Heart left ventricle (tissue), 16 donors: Measurements from ENCODE around the gene FAM219A. TPM values are rescaled to one million over a fixed set of nuclear protein-coding genes. Genes with fewer than 3 reads are reported as not detected.

Experiments
- ATAC-seq, 4 donors: fragments of 200-7000 bp; cut with Tn5 transposase; one replicate each; pipeline ENCODE4 v1.9.1; 2020 to 2022; ENCODE audit warnings: moderate library complexity in 4 of 4, mild to moderate bottlenecking in 3 of 4, moderate number of reproducible peaks in 1 of 4
- DNase-seq, 5 donors: peaks; one replicate each; pipeline ENCODE4 v3.0.0-alpha.2; 2020
- H3K27ac ChIP-seq, 12 donors: fragments of 200-600 bp; sonication (generic) in 4 of 12; one replicate each; pipeline versions ENCODE4 v1.5.0 to v1.8.0; 2016 to 2022; ENCODE audit warnings: mild to moderate bottlenecking in 2 of 12
- H3K27me3 ChIP-seq, 9 donors: fragments of 200-600 bp; sonication (generic) in 2 of 9; one replicate each; pipeline versions ENCODE4 v1.5.1 to v1.8.0; 2016 to 2022; ENCODE audit warnings: mild to moderate bottlenecking in 3 of 9
- H3K36me3 ChIP-seq, 9 donors: fragments of 200-600 bp; sonication (generic) in 2 of 9; one replicate each; pipeline versions ENCODE4 v1.5.0 to v1.8.0; 2018 to 2022; ENCODE audit warnings: mild to moderate bottlenecking in 2 of 9
- H3K4me1 ChIP-seq, 12 donors: fragments of 200-600 bp; sonication (generic) in 4 of 12; one replicate each; pipeline versions ENCODE4 v1.5.0 to v1.8.0; 2016 to 2022; ENCODE audit warnings: mild to moderate bottlenecking in 3 of 12
- H3K4me3 ChIP-seq, 12 donors: fragments of 200-600 bp; sonication (generic) in 4 of 12; one replicate each; pipeline versions ENCODE4 v1.5.0 to v1.8.0; 2017 to 2022; ENCODE audit warnings: mild to moderate bottlenecking in 9 of 12, moderate library complexity in 4 of 12
- H3K9me3 ChIP-seq, 12 donors: fragments of 200-600 bp; sonication (generic) in 4 of 12; one replicate each; pipeline versions ENCODE4 v1.5.0 to v1.8.0; 2016 to 2022; ENCODE audit warnings: mild to moderate bottlenecking in 1 of 12
- POLR2A ChIP-seq, 2 donors: fragments of 450-650 bp; IDR thresholded peaks; one replicate each; pipeline ENCODE4 v1.6.1; 2017; ENCODE audit warnings: antibody characterized with exemption in 2 of 2, mild to moderate bottlenecking in 2 of 2, moderate library complexity in 2 of 2
- WGBS, 4 donors: extraction: QIAGEN DNeasy Blood & Tissue Kit in 2 of 4; methylation state at CpG; one replicate each; pipeline versions ENCODE4 v1.1.5 to v1.1.7; 2013 to 2018; 5-methylcytosine and 5-hydroxymethylcytosine counted together
- intact Hi-C, 10 donors: fragments of 100-400 bp; cut with DNase I; formaldehyde crosslinking; loops; one replicate each; pipeline versions ENCODE4 v1.11.1 to v1.14.2; 2022
- polyA plus RNA-seq, 2 donors: library from polyadenylated mRNA; stranded (reverse); fragments of 200-250 nt; gene quantifications; one replicate each; pipeline ENCODE4 v1.2.3, GENCODE V29; 2013
- total RNA-seq, 9 donors: library from RNA; depleted of rRNA in 2 of 9; stranded (reverse); fragments of >200 nt in 2 of 9; fragmentation: NEBNext Ultra II Directional in 3 of 9; extraction: Animal tissue kit (Norgen Biotek cat#: 25700) in 3 of 9; gene quantifications; one replicate each; pipeline versions ENCODE4 v1.1.0 to v1.2.4, GENCODE V29; 2016 to 2023
- TF ChIP-seq, protein P1 (sequence below), 12 donors: fragments of 200-600 bp; sonication (generic) in 4 of 12; IDR thresholded peaks; one replicate each; pipeline versions ENCODE4 v1.5.0 to v1.8.0; 2018 to 2022; ENCODE audit warnings: antibody characterized with exemption in 12 of 12, mild to moderate bottlenecking in 5 of 12
- donor health status: ischemic (EF 13 %, LVEDD 7.1; RV severe dilation, severe dysfunction).
- donor health status: healthy with polysubstance abuse.
- donor health status: DM: no; HTN: yes; CAD: no.
- donor health status: DM: no; HTN: no; CAD: no.
- donor health status: ischemic (EF 25% LVEDD 6.9; RV normal size, moderate dysfunction).
- donor health status: ischemic (EF 25% LVEDD 5.7; RV mildly dilated, moderate dysfunction).
- donor health status: healthy.
- donor health status: DM: yes; HTN: yes; CAD: no.
- donor health status: ischemic (EF 35%, LVEDD 5.7; RV mildly dilated, moderate dysfunction).
- donor health status: nonischemic (EF 11% LVEDD 7.7; RV severe dilation, severe dysfunction).
- donor health status: DM: yes; HTN: yes; CAD: no.
- donor health status: PGD.
- donor health status: ischemic (EF 29% LVEDD 5.4; RV normal size, mild dysfunction).
- donor health status: nonischemic (EF 23%, LVEDD 6.1; RV moderate dilation, normal function).

Gene FAM219A
- total and polyA plus RNA-seq, 11 donors: 12.7 to 39.1 (median 25.9) TPM

GRCh38 chr9:34499076-34499475 lies 40.7 kb upstream of the FAM219A start:
- no peak for ATAC-seq
- TF ChIP-seq POLR2A (IDR thresholded peaks at IDR 0.05): no peak
- TF ChIP-seq, protein P1, sequence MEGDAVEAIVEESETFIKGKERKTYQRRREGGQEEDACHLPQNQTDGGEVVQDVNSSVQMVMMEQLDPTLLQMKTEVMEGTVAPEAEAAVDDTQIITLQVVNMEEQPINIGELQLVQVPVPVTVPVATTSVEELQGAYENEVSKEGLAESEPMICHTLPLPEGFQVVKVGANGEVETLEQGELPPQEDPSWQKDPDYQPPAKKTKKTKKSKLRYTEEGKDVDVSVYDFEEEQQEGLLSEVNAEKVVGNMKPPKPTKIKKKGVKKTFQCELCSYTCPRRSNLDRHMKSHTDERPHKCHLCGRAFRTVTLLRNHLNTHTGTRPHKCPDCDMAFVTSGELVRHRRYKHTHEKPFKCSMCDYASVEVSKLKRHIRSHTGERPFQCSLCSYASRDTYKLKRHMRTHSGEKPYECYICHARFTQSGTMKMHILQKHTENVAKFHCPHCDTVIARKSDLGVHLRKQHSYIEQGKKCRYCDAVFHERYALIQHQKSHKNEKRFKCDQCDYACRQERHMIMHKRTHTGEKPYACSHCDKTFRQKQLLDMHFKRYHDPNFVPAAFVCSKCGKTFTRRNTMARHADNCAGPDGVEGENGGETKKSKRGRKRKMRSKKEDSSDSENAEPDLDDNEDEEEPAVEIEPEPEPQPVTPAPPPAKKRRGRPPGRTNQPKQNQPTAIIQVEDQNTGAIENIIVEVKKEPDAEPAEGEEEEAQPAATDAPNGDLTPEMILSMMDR (IDR thresholded peaks at IDR 0.05): no peak
- H3K4me1 ChIP-seq: peaks cover 0 to 26% (median 15%) of the 10 kb centered on the region in 12 donors
- H3K27ac ChIP-seq: no peak overlapping the region
- H3K27me3 ChIP-seq: peaks cover 0 to 5% (median 0%) of the 10 kb centered on the region in 9 donors
- intact Hi-C loops: loop anchor here in 2 of 10 donors (5.0 to 10.0 kb wide), 2 partner anchors 37 to 94 kb away; no protein-coding TSS in a partner anchor
- H3K9me3 ChIP-seq: no peaks in the 10 kb centered on the region
- H3K4me3 ChIP-seq: no peak overlapping the region
- 76 to 88% (median 78%) methylated on average over 2 of the region's 2 CpGs for WGBS, 4 donors
- no peaks in the 10 kb centered on the region for H3K36me3 ChIP-seq
- no peak for DNase-seq

DNA sequence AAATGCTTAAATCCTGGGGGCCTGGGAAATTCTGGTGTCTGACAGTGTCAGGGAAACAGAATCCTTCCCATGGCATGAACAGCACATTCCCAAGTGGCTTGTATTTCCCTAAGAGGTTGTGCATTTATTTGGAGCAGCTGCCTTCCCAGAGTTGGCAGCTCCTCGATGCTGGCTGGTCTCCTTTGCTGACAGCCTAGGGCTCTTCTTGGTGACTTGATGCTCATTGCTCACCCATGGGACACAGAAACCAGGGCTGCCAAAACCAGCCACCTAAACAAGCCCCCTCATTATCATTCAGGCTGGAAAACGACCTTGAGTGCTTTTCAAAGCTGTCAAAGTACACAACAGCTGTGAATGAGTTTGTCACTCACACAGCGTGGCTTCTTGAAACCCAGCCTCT lies 40.2 kb upstream of the FAM219A start:
- Histone ChIP-seq H3K4me1 (peaks cover 0 to 26% (median 15%) of the 10 kb centered on the region in 12 donors), H3K4me3 (no peak overlapping the region), H3K27me3 (peaks cover 0 to 5% (median 0%) of the 10 kb centered on the region in 9 donors), H3K27ac (no peak overlapping the region), H3K36me3 (no peaks in the 10 kb centered on the region), H3K9me3 (no peaks in the 10 kb centered on the region)
- no peak for ATAC-seq
- DNase-seq: no peak
- intact Hi-C loops: loop anchor here in 2 of 10 donors (5.0 to 10.0 kb wide), 2 partner anchors 36 to 94 kb away; no protein-coding TSS in a partner anchor
- no peak for TF ChIP-seq POLR2A (IDR thresholded peaks at IDR 0.05)
- TF ChIP-seq, protein P1 (IDR thresholded peaks at IDR 0.05): no peak
- 37 to 52% (median 45%) methylated on average over 3 of the region's 3 CpGs for WGBS, 4 donors

- Histone ChIP-seq H3K4me3 (no peak overlapping the region), H3K4me1 (peaks cover 0 to 8% (median under 1%) of the 10 kb centered on the region in 12 donors), H3K27ac (no peak overlapping the region), H3K36me3 (no peaks in the 10 kb centered on the region), H3K9me3 (no peaks in the 10 kb centered on the region), H3K27me3 (peaks cover 0 to 5% (median 0%) of the 10 kb centered on the region in 9 donors)
- ATAC-seq (no peak), DNase-seq (no peak)
- no peak for TF ChIP-seq POLR2A (IDR thresholded peaks at IDR 0.05)
- TF ChIP-seq, protein P1 (IDR thresholded peaks at IDR 0.05): no peak
- intact Hi-C loops: loop anchor here in 2 of 10 donors (5.0 to 10.0 kb wide), 2 partner anchors 34 to 91 kb away; no protein-coding TSS in a partner anchor
- WGBS, 4 donors: 67 to 91% (median 77%) methylated on average over 6 of the region's 6 CpGs
Measured at GRCh38 chr9:34496149-34496712, 37.9 kb upstream of the FAM219A start.

- peaks cover 0 to under 1% (median 0%) of the 10 kb centered on the region in 9 donors for H3K27me3 ChIP-seq
- no peak overlapping the region for H3K4me3 ChIP-seq
- DNase-seq (peak in 4 of 5 donors; percentile 56 to 68 (median 62)), ATAC-seq (peak in 3 of 4 donors; percentile 57 to 80 (median 64))
- H3K4me1 ChIP-seq: no peaks in the 10 kb centered on the region
- TF ChIP-seq POLR2A (IDR thresholded peaks at IDR 0.05): no peak
- TF ChIP-seq, protein P1 (IDR thresholded peaks at IDR 0.05): no peak
- H3K9me3 ChIP-seq: no peaks in the 10 kb centered on the region
- intact Hi-C loops: loop anchor here in 1 of 10 donors (10.0 kb wide), 1 partner anchor 89 kb away; no protein-coding TSS in a partner anchor
- H3K27ac ChIP-seq: no peak overlapping the region
- no peaks in the 10 kb centered on the region for H3K36me3 ChIP-seq
- 29 to 34% (median 31%) methylated on average over 8 of the region's 8 CpGs for WGBS, 4 donors
Measured at GRCh38 chr9:34493972-34494535, 35.7 kb upstream of the FAM219A start.
